HG02571 (cell line): Measurements from ENCODE around the gene PIMREG.

Source experiments
- ATAC-seq: cut with Tn5 transposase; IDR thresholded peaks from one replicate; pipeline ENCODE4 v1.9.1; 2021; ENCODE audit warnings: mild to moderate bottlenecking, moderate library complexity; ENCODE audit not compliant: unreplicated experiment

PIMREG gene

GRCh38 chr17:6496640-6497441 is 52.6 kb downstream of the PIMREG start:
- no peak for ATAC-seq

GRCh38 chr17:6497496-6498221 is 53.4 kb downstream of the PIMREG start:
- ATAC-seq: no peak

- ATAC-seq: no peak
Observed at GRCh38 chr17:6498356-6498755, 54.1 kb downstream of the PIMREG start.

GRCh38 chr17:6498901-6499540 is 54.8 kb downstream of the PIMREG start:
- ATAC-seq: no peak
